ENCODE measurements around the gene IRF2BPL. TPM values are rescaled to one million over a fixed set of nuclear protein-coding genes. Genes with fewer than 3 reads are reported as not detected.

The IRF2BPL gene
- polyA plus RNA-seq, 1 donor (not counting 4 experiments of a cell fraction or from before 2014, with no cell fraction given), result 5.6 TPM

GRCh38 chr14:76986231-76986565 lies 42.3 kb downstream of the IRF2BPL start:
- H3K27me3 ChIP-seq (ENCODE audit: control insufficient read depth, extremely low read depth, insufficient read depth, low read length), result no peaks in the 10 kb centered on the region
- no peak overlapping the region for H3K4me2 ChIP-seq (ENCODE audit: control insufficient read depth, extremely low read depth, insufficient read depth, low read depth, low read length)
- no peaks in the 10 kb centered on the region for H3K36me3 ChIP-seq (ENCODE audit: control insufficient read depth in 2 of 2, extremely low read depth in 1 of 2, insufficient read depth in 2 of 2, low read length in 2 of 2)
- FAIRE-seq (no peak), DNase-seq (ENCODE audit: low read depth, low spot score) (no peak)
- no peaks in the 10 kb centered on the region for H4K20me1 ChIP-seq (ENCODE audit: control insufficient read depth, extremely low read depth, insufficient read depth, low read length)
- no peaks in the 10 kb centered on the region for H3K9me3 ChIP-seq (ENCODE audit: control insufficient read depth, low read depth, low read length)
- H2AFZ ChIP-seq (ENCODE audit: control insufficient read depth, low read length), result no peak overlapping the region
- peaks cover 2% of the 10 kb centered on the region for H3K4me1 ChIP-seq (ENCODE audit: control insufficient read depth, extremely low read depth, insufficient read depth, low read length)
- no peaks in the 10 kb centered on the region for H3K79me2 ChIP-seq (ENCODE audit: control insufficient read depth, insufficient read depth, low read length)
- H3K9ac ChIP-seq (ENCODE audit: control insufficient read depth, extremely low read depth, insufficient read depth, low read length), result no peak overlapping the region
- no peaks in the 10 kb centered on the region for H3K9me1 ChIP-seq (ENCODE audit: control insufficient read depth, extremely low read depth, insufficient read depth, low read length)
- H3K4me3 ChIP-seq (ENCODE audit: control insufficient read depth in 2 of 3, extremely low read depth in 1 of 3, insufficient read depth in 2 of 3, low read depth in 1 of 3, low read length in 3 of 3), result no peak overlapping the region
- no peak overlapping the region for H3K27ac ChIP-seq (ENCODE audit: control insufficient read depth, insufficient read depth, low read length)
- TF ChIP-seq EZH2 (IDR thresholded peaks at IDR 0.05; ENCODE audit: low read length), result no peak
- no peak for TF ChIP-seq CTCF (optimal IDR thresholded peaks at IDR 0.05 in 1 of 3, IDR thresholded peaks at IDR 0.05 in 1 of 3, conservative IDR thresholded peaks at IDR 0.05 in 1 of 3; ENCODE audit: extremely low read depth in 1 of 3, insufficient read depth in 2 of 3, low read length in 3 of 3)
- dilution Hi-C loops (cut with MboI; ENCODE audit: extremely low pct_ligation_motif_present, low sequenced_read_pairs), result no loop called here

GRCh38 chr14:76985540-76986230 lies 42.8 kb downstream of the IRF2BPL start:
- Histone ChIP-seq H3K36me3 (ENCODE audit: control insufficient read depth in 2 of 2, extremely low read depth in 1 of 2, insufficient read depth in 2 of 2, low read length in 2 of 2) (no peaks in the 10 kb centered on the region), H3K9me1 (ENCODE audit: control insufficient read depth, extremely low read depth, insufficient read depth, low read length) (no peaks in the 10 kb centered on the region), H3K27me3 (ENCODE audit: control insufficient read depth, extremely low read depth, insufficient read depth, low read length) (no peaks in the 10 kb centered on the region), H3K4me1 (ENCODE audit: control insufficient read depth, extremely low read depth, insufficient read depth, low read length) (peaks cover 2% of the 10 kb centered on the region), H3K9me3 (ENCODE audit: control insufficient read depth, low read depth, low read length) (no peaks in the 10 kb centered on the region), H3K4me3 (ENCODE audit: control insufficient read depth in 2 of 3, extremely low read depth in 1 of 3, insufficient read depth in 2 of 3, low read depth in 1 of 3, low read length in 3 of 3) (no peak overlapping the region), H3K9ac (ENCODE audit: control insufficient read depth, extremely low read depth, insufficient read depth, low read length) (no peak overlapping the region), H3K4me2 (ENCODE audit: control insufficient read depth, extremely low read depth, insufficient read depth, low read depth, low read length) (no peak overlapping the region), H3K79me2 (ENCODE audit: control insufficient read depth, insufficient read depth, low read length) (no peaks in the 10 kb centered on the region), H3K27ac (ENCODE audit: control insufficient read depth, insufficient read depth, low read length) (no peak overlapping the region), H4K20me1 (ENCODE audit: control insufficient read depth, extremely low read depth, insufficient read depth, low read length) (no peaks in the 10 kb centered on the region), H2AFZ (ENCODE audit: control insufficient read depth, low read length) (no peak overlapping the region)
- FAIRE-seq, result no peak
- TF ChIP-seq EZH2 (IDR thresholded peaks at IDR 0.05; ENCODE audit: low read length) (no peak), CTCF (optimal IDR thresholded peaks at IDR 0.05 in 1 of 3, IDR thresholded peaks at IDR 0.05 in 1 of 3, conservative IDR thresholded peaks at IDR 0.05 in 1 of 3; ENCODE audit: extremely low read depth in 1 of 3, insufficient read depth in 2 of 3, low read length in 3 of 3) (no peak)
- dilution Hi-C loops (cut with MboI; ENCODE audit: extremely low pct_ligation_motif_present, low sequenced_read_pairs), result no loop called here
- DNase-seq (ENCODE audit: low read depth, low spot score), result no peak
